ENCODE measurements around the gene CBX5. TPM values are rescaled to one million over a fixed set of nuclear protein-coding genes. Genes with fewer than 3 reads are reported as not detected.

CBX5 gene
- total and polyA plus RNA-seq, 9 of the 15 experiments (the other 6 are each of a cell fraction or from before 2014, with no cell fraction given) = 32.6 to 102 (median 59.2) TPM

- TF ChIP-seq MYBL2 (IDR thresholded peaks at IDR 0.05; ENCODE audit: low read depth) (no peak), MYBL2 (CRISPR knock-in tag; IDR thresholded peaks at IDR 0.05; ENCODE audit: borderline replicate concordance) (no peak), SMARCE1 (IDR thresholded peaks at IDR 0.05) (peak; percentile 51; the same call in 1 of the 2 replicates), ZNF232 (CRISPR knock-in tag; IDR thresholded peaks at IDR 0.05) (no peak), RBFOX2 (IDR thresholded peaks at IDR 0.05; ENCODE audit: low read depth, low read length) (peak; percentile 58; the same call in 1 of the 2 replicates), ZNF282 (CRISPR knock-in tag; IDR thresholded peaks at IDR 0.05) (no peak), TBP (optimal IDR thresholded peaks at IDR 0.05; ENCODE audit: low read depth, low read length) (peak; percentile 22), FOXK1 (CRISPR knock-in tag; IDR thresholded peaks at IDR 0.05; ENCODE audit: borderline replicate concordance) (0 out of 2 replicates have a peak, but pooled peaks have one; percentile 44), TBL1XR1 (IDR thresholded peaks at IDR 0.05; ENCODE audit: low read length in 2 of 2) (peak; percentile 35 to 66; a peak in 2 of 4 replicates), MNT (conservative IDR thresholded peaks at IDR 0.05) (peak in 1 of 2 experiments; percentile 56; a peak in 2 of 4 replicates), CREB3 (tag; conservative IDR thresholded peaks at IDR 0.05; ENCODE audit: low read depth) (no peak), ZEB2 (IDR thresholded peaks at IDR 0.05) (peak; percentile 66; the same call in 1 of the 2 replicates), ZNF24 (IDR thresholded peaks at IDR 0.05) (no peak), ZNF239 (CRISPR knock-in tag; IDR thresholded peaks at IDR 0.05) (no peak; the same call in 1 of the 2 replicates), PTBP1 (IDR thresholded peaks at IDR 0.05; ENCODE audit: low read depth, low read length) (no peak), ELF1 (tag; IDR thresholded peaks at IDR 0.05) (peak; percentile 65), ZNF23 (CRISPR knock-in tag; IDR thresholded peaks at IDR 0.05) (no peak), SNRNP70 (optimal IDR thresholded peaks at IDR 0.05; ENCODE audit: low read depth, low read length) (no peak), ZNF79 (CRISPR knock-in tag; IDR thresholded peaks at IDR 0.05; ENCODE audit: low read depth) (no peak), KDM5B (IDR thresholded peaks at IDR 0.05; ENCODE audit: insufficient replicate concordance, low read depth, low read length) (no peak), ZNF780A (CRISPR knock-in tag; IDR thresholded peaks at IDR 0.05) (no peak), SREBF2 (CRISPR knock-in tag; IDR thresholded peaks at IDR 0.05) (no peak), NFIC (IDR thresholded peaks at IDR 0.05) (peak; percentile 99), PRPF4 (IDR thresholded peaks at IDR 0.05; ENCODE audit: insufficient read depth, low read depth, low read length, poor library complexity, severe bottlenecking) (no peak), SLC30A9 (CRISPR knock-in tag; IDR thresholded peaks at IDR 0.05) (no peak), CAMTA2 (CRISPR knock-in tag; conservative IDR thresholded peaks at IDR 0.05) (no peak), NELFE (IDR thresholded peaks at IDR 0.05; ENCODE audit: insufficient read depth, insufficient read length) (no peak), TCF3 (CRISPR knock-in tag; IDR thresholded peaks at IDR 0.05) (peak; percentile 63), PPARD (CRISPR knock-in tag; IDR thresholded peaks at IDR 0.05) (no peak; the same call in 1 of the 2 replicates)
These were observed 27.2 kb upstream of the CBX5 start (continued) for GRCh38 chr12:54306925-54307741.
